ENCODE results near the gene MYRFL. TPM values are rescaled to one million over a fixed set of nuclear protein-coding genes. Genes with fewer than 3 reads are reported as not detected.
"Not testable (repeated sequence)": the region's sequence is repeated elsewhere in the genome, so short reads cannot be mapped to it uniquely, and the experiment has no call there.

The MYRFL gene
- polyA plus RNA-seq, 12 donors: 0.23 to 1.9 (median 0.41) TPM; not detected in 2

DNA sequence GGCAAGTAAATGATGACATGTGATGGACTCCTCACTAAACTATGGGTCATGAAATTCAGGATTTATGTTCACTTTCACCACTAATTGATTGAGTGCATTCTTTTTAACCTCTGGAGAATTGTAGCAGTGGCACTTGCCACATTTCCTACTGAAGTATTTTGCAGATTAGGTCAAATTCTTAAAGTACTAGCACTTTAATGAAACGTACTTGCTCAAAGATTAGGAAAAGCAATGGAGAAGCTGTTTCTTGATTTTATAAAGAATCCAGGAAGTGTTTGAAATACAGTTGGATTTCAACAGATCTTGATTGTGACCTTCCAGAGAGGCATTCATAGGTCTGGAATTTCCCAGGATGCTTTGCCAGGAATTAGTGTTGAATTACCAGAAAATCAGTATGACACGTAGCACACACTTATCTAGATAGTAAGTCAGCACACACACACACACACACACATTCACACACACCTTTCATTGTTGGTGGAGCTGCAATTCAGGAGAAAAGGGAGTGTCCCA is 162.6 kb downstream of the MYRFL start:
- peak; percentile 74 for DNase-seq

DNA sequence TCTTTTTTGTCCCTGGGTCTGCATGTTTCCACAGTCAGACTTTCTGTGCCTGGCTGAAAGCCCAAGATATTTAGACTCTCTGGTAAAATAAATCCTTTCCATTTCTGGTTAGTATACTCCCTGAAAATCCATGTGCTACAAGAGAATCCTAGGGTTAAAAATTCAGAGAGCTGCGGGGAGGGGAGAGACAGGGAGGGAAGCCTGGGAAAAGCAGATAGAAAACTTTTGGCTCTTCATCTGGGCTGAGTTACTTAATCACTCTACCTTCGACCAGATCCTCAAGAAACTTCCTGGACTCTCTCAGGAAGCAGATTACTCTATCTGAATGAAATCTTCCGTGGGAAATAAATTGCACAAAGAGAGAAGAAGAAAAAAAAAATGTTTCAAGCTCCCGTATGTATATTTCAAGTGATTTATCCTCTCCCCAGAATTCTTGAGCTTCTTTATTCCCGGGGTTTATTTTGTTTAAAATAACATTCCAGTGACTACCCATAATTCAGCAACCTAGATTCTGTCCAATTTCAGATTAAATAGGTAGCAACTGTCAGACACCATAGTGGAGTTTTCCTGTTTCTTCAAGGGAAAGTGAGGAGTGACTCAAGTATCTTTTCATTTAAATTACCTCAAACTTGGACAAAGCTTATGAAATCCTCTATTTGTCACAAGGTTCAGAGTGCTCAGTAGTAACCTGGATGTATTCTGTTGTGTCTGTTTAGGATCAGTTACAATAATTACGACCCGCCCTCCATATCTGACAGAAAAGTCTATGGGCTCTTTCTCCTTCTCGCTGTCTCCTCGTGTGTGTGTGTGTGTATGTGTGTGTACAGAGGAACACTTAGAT is 163.7 kb downstream of the MYRFL start:
- DNase-seq: peak; percentile 65

DNA sequence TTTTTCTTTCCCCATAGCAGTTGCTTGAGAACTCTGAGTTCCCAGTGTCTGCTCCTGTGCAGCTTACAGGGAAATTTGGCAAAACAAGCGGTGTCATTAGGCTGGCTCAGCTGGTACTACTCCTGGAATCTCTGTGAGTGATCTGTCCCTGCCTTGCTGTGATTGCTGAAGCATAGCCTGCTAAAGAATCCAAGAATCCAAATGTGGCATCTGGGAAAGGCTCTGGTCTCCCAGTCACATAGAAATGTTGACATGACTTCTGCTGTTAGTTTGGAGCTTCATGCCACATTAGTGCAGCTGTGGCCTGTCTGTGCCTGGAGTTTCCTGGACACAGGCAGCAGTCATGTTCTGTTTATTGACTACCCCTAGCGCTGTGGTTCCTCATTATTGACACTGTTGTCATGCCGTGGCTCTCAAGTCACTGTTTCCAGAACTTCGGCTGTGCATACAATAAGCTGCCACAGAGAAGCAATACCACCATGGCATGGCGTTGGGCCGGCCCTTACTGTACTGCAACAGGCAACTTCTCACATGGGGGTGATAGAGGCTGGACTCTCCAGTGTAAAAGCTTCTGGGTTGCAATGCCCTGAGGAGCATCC is 166.8 kb downstream of the MYRFL start:
- no peak for DNase-seq

DNA sequence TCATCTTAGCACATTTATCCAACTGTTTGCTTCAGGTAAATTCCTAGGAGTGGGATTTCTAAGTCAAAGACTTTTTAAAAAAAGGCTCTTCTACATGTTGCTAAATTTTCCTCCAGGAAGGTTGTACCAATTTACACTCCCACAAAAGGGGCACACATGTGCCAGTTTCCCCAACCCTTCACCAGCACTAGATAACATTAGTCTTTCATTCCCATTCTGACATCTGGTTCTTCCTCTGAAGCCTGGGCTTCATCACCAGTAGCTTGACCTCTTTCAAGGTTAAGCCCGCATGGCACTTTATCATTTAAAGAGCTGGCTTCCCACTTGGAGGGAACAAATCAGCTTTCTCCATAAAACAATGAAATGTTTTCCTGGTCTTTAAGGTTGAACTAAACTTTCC is 168.4 kb downstream of the MYRFL start:
- no peak for DNase-seq

DNA sequence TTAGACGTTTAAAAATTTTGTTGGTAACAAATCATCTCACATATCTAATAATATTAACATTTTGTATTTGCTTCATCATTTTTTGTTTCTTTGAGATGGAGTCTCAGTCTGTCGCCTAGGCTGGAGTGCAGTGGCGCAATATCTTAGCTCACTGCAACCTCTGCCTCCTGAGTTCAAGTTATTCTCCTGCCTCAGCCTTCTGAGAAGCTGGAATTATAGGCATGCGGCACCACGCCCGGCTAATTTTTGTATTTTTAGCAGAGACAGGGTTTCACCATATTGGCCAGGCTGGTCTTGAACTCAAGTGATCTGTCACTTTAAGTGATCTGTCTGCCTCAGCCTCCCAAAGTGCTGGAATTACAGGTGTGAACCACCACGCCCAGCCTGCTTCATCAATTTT is 169.1 kb downstream of the MYRFL start:
- not testable (repeated sequence) for DNase-seq

DNA sequence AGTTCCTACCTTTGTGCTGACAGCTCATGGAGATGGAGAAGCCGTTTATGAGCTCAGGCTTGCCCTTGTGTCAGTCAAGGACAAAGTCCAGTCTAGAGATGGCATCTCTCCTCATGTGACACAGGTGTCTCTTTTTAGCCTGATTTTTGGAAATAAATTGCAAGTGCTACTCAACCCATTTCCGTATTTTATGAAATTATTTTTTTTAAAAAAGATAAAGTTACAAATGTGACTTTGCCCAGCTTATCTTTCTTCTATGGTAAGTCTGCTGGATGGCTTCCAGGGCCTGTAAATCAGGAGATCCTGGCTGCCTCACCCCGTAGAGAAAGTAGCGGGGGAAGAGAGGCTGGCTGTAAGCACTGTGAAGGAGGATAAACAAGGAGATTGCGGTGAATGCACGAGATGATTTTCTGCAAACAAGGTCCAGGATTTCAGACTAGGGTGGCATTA is 169.7 kb downstream of the MYRFL start:
- no peak for DNase-seq

DNA sequence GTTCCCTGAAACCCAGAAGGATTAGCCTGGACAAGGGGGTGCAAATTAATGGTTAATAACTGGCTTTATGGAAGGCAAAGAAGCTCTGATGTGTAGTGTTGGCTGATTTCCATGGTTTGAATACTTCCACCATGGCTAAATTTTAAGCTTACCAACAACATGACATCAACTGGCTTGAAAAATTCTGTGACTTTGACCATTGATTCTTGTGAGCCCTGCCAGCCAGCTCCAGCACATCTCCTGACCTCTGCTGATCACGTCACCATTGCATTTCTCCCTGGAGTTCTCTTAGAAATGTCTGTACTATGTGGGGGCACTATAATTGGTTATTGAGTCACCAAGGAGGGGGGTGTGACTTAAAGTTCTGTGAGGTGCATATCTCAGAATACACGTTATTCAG is 171.2 kb downstream of the MYRFL start:
- no peak for DNase-seq

DNA sequence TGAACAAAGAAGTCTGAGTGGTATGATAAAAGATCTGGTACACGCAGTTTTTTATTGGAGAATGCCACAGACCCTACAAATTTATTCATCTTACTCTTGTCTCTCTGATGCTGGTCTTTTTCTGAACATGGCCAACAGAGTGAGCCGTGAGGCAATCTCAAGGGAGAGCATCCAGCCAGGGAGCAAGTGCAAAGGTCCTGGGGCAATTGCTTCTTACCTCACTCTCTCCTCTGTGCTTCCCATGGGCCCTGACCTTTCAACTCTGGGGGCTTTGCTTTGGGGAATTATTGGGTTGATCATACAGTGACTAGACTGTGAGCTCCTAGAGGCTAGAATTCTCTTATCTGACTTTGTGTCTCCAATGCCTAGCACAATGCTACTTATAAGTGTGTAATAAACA is 171.7 kb downstream of the MYRFL start:
- DNase-seq: no peak

DNA sequence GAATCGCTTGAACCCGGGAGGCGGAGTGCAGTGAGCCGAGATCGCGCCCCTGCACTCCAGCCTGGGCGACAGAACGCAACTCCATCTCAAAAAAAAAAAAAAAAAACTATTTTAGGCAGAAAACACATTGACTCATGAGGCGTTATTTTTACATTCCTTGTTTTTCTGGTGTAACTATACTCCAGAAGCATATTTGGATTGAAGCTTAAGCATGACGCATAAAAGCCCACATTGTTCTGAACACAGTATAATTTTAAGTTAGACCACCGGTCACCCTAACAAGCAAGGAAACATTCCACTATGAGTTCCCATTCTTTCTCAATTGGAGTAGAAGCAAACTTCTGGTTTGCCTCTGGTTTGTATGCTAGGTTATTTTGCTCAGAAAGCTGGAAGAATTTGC is 173.0 kb downstream of the MYRFL start:
- no peak for DNase-seq

DNA sequence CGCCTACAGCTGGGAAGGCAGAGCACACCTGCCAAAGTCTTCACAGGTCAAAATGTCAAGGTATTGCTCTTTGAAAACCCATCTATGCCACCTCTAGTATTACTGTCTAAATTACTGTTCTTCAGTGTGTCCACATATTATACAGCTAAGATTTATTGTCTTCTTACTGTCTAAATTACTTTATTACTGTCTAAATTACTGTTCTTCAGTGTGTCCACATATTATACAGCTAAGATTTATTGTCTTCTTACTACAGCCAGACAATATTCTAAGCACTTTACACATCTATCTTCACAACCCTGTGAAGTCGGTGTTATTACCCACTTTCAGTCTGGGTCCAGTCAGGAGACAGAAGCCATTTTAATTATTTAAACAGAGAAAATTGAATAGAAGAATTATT is 173.9 kb downstream of the MYRFL start:
- DNase-seq: no peak

DNA sequence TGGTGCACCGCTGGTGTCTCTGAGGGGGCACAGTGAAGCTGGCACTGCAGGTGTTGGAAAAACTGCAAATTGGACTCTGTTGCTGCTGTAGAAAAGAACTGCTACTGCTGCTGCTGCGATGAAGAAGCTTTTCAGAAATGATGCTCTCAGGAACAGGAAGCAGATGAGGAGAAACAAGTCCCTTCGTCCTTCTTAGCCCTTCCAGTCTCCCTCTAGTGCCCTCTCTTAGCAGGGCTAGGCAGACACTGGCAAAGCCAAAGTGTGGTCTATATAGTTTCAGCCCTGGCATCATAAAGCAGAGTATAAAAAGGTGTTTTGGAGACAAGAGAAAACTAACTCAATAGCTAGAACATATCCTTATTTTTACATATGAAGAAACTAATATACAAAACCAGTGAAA is 174.5 kb downstream of the MYRFL start:
- no peak for DNase-seq

DNA sequence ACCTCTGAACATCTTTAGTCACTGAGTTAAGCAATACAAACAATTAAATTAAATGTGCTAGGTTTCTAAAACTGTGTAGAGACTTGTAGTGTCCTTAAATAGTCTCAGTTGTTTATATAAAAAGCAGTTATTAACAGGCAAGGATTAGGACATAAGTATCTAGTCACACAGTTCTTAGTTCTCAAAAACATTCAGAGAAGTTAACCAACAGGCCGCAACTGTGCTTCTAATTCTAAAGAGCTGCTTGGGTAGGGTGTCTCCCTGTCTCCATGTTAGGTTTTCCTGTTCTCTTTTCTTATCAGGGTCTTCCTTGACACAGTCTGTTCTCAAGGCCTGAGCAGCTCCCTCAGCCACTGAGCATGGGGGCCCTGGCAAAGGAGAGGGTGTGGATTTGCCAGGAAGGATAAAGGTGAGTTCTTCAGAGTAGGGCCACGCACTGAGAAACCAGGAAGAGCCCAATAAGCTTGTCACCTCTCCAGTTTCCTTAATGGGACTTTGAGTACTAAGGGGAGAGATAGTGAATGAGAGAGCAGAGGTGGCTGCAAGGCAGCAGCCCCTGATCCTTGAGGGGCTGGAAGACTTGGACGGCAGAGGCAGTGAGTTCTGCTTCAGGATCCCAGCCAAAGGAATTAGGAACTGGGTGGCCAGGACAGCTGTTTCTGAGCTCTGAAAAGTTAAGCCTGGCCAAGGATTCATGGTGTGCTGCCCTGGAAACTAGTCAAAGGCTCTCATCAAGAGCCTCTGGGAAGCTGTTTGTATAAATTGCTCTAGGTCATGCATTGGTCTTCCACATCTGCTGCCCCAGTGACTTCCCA is 177.3 kb downstream of the MYRFL start:
- peak; percentile 92 for DNase-seq

DNA sequence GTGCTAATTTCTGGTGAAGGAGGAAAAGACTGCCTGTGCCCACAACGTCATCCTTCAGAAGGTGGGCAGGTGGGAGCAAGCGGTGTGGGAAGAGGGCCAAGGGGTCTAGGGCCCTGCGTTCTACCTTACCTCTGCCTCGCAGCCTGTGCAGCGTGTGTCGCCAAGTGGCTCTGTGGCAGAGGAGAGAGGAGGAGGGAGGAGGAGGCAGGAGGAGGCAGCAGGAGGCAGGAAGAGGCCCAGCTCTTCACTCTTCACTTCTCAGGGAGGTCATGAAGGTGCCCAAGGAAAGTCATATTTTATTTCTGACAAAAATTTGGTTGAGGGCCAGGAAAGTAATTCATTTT is 177.9 kb downstream of the MYRFL start:
- no peak for DNase-seq

DNA sequence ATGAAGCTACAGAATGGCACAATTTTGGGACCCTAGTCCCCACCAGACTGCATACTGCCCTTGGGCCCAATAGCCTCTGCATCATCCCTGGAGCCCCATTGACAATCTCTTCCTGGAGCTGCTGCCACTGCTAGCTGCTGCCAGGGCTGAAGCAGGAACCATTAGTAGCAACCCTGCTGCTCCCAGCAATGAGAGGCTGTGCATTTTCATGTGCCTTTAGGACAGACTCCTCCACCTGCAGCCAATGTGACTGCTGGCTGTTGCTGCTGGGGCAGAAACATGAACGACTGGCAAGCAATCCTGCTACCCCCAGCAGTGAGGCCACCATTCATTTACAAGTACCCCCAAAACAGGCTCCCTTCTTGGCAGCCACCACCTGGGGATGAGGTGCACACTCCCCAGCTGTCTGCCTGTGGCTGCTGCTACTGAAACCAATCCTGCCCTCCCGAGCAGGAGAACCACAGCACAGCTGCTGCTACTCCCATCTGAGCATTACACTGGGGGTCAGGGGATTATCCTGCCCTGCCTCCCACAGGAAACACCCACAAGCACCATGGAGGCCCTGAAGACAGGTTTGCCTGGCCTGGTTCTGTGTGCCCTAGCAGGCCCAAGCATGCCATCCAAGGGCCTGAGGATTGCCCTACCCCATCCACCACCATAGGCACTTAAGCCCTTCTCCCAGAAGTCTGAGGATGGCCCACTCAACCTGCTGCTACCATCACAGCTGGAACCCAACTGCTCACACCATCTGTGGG is 181.0 kb downstream of the MYRFL start:
- no peak for DNase-seq

DNA sequence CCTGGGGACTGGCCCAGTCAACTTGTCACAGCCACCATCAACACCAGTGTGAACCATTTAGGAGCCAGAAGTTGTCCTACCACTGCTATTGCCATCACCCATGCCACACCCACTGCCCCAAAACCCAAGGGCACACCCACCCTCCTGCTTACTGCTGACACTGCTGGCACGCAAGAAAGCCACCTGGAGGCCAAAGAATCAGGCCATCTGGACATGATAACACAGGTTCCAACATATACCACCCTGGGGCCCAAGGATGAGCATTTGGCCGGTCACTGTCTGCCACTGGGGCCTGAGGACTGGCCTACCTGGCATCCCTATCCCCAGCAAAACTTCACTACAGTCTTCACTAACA is 181.6 kb downstream of the MYRFL start:
- no peak for DNase-seq

DNA sequence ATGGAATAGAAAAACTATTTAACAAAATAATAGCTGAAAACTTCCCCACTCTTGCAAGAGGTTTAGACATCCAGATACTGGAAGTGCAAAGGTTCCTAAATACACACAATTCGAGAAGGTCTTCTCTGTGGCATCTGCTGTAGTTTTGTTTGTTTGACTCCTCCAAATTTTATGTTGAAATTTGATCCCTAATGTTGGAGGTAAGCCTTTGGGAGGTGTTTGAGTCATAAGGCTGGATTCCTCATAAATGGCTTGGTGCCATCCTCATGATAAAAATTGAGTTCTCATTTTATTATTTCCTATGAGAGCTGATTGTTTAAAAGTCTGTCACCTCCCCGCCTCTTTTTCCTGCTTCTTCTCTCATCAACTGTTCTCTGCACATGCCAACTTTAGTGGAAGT is 182.7 kb downstream of the MYRFL start:
- DNase-seq: no peak

Other genes starting within 250 kb of the MYRFL start
- 100 to 1,000 TPM in 11 of 12 donors, not detected in 1; 138 to 223 (median 196) TPM for gene CCT2, start 239.8 kb upstream of the MYRFL start, polyA plus RNA-seq (ENCODE audit: insufficient read length in 12 of 12)
- gene LRRC10, start 214.3 kb upstream of the MYRFL start, polyA plus RNA-seq (ENCODE audit: insufficient read length in 12 of 12): under 1 TPM in 3 of 12 donors, not detected in 9; 0.07 to 0.11 (median 0.08) TPM
- 100 to 1,000 TPM in 1 of 12 donors, 10 to 100 TPM in 10, not detected in 1; 28.8 to 120 (median 56.8) TPM for gene BEST3, start 125.9 kb upstream of the MYRFL start, polyA plus RNA-seq (ENCODE audit: insufficient read length in 12 of 12)
- gene RAB3IP, start 86.4 kb upstream of the MYRFL start, polyA plus RNA-seq (ENCODE audit: insufficient read length in 12 of 12): 10 to 100 TPM in 9 of 12 donors, 1 to 10 TPM in 2, not detected in 1; 8.3 to 24.3 (median 11.7) TPM